ENCODE data around the gene SPRING1. TPM values are rescaled to one million over a fixed set of nuclear protein-coding genes. Genes with fewer than 3 reads are reported as not detected.

The SPRING1 gene
- total RNA-seq, 4 donors from 2014 or later, result 6.2 to 19.2 (median 16.3) TPM

- H3K36me3 ChIP-seq, result no peaks in the 10 kb centered on the region
- H3K9me3 ChIP-seq, result no peaks in the 10 kb centered on the region
- no peaks in the 10 kb centered on the region for H3K4me1 ChIP-seq
- intact Hi-C loops (cut with DNase I), result no loop called here
- H3K4me3 ChIP-seq, result no peak overlapping the region
- TF ChIP-seq CTCF (IDR thresholded peaks at IDR 0.05) (no peak), POLR2AphosphoS5 (IDR thresholded peaks at IDR 0.05) (no peak), POLR2A (IDR thresholded peaks at IDR 0.05; ENCODE audit: low read depth) (no peak), EP300 (IDR thresholded peaks at IDR 0.05) (no peak)
- 93% methylated on average over 2 of the region's 2 CpGs for WGBS
- no peaks in the 10 kb centered on the region for H3K27me3 ChIP-seq
- DNase-seq (ENCODE audit: extremely low spot score), result no peak
- H3K27ac ChIP-seq (replicated peaks in 1 of 4), result no peak overlapping the region
Measured at GRCh38 chr12:116779597-116779996, 41.7 kb upstream of the SPRING1 start.

DNA sequence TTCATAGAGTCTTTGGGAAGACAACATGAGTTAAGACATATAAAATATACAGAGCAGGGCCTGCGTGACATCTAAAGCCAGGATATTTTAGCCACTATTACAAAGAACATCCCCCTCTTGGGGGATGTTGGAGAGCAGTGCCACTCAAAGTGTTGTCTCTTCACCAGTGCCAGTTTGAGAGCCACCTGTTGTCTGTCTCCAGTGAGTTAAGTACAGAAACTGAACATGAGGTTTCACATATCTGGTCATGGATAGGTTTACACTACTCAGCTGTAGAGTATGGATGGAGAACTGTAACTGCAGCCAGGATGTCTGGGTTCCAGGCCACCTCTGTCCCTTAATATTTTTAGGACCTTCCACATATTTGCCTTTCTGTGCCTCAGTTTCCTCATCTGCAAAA, 39.4 kb upstream of the SPRING1 start:
- DNase-seq (ENCODE audit: extremely low spot score), result no peak
- no peak overlapping the region for H3K27ac ChIP-seq (replicated peaks in 1 of 4)
- H3K4me1 ChIP-seq, result no peaks in the 10 kb centered on the region
- H3K36me3 ChIP-seq, result no peaks in the 10 kb centered on the region
- no peak overlapping the region for H3K4me3 ChIP-seq
- intact Hi-C loops (cut with DNase I), result no loop called here
- no peaks in the 10 kb centered on the region for H3K27me3 ChIP-seq
- TF ChIP-seq EP300 (IDR thresholded peaks at IDR 0.05) (no peak), CTCF (IDR thresholded peaks at IDR 0.05) (no peak), POLR2AphosphoS5 (IDR thresholded peaks at IDR 0.05) (no peak), POLR2A (IDR thresholded peaks at IDR 0.05; ENCODE audit: low read depth) (no peak)
- 100% methylated on average over 1 of the region's 1 CpG for WGBS
- no peaks in the 10 kb centered on the region for H3K9me3 ChIP-seq

DNA sequence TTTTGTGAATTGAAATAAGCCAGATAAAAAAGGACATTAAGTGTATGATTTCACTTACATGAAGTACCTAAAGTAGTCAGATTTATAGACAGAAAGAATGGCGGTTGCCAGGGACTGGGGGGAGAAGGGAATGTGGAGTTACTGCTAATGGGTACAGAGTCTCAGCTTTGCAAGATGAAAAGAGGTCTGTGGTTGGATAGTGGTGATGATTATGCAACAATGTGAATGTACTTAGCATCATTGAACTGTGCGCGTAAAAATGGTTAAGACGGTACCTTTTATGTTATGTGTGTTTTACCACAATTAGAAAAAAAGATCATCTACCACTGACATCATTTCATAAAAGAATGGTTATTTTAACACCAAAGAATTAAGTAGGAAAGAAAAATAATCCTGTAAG, 36.2 kb upstream of the SPRING1 start:
- no peaks in the 10 kb centered on the region for H3K36me3 ChIP-seq
- no peak overlapping the region for H3K4me3 ChIP-seq
- DNase-seq (ENCODE audit: extremely low spot score), result no peak
- intact Hi-C loops (cut with DNase I), result no loop called here
- H3K27me3 ChIP-seq, result no peaks in the 10 kb centered on the region
- 79% methylated on average over 4 of the region's 4 CpGs for WGBS
- no peak overlapping the region for H3K27ac ChIP-seq (replicated peaks in 1 of 4)
- no peaks in the 10 kb centered on the region for H3K9me3 ChIP-seq
- TF ChIP-seq POLR2A (IDR thresholded peaks at IDR 0.05; ENCODE audit: low read depth) (no peak), POLR2AphosphoS5 (IDR thresholded peaks at IDR 0.05) (no peak), CTCF (IDR thresholded peaks at IDR 0.05) (no peak), EP300 (IDR thresholded peaks at IDR 0.05) (no peak)
- H3K4me1 ChIP-seq, result no peaks in the 10 kb centered on the region

DNA sequence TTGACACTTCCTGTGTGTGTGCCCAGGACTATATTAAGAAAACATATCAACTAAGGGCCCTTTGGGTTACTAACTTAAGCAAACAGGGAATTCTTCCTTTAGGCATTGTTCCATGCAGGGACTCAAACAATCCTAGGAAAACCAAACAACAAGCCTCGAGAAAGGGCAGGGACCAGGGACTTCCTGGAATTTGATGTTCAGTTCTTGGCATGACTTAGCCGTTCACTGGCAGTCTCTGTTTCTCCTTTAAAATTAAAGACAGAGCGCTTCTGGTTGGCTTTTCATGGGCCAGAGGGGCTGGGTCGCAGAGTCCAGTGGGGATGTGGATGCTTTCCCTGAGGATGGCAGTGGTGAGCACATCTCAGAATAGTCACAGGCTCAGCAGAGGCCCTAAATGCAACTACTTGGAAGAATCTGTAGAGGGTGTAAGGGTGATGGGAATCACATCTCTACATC, 35.4 kb upstream of the SPRING1 start:
- intact Hi-C loops (cut with DNase I), result no loop called here
- H3K27me3 ChIP-seq, result no peaks in the 10 kb centered on the region
- H3K36me3 ChIP-seq, result no peaks in the 10 kb centered on the region
- TF ChIP-seq CTCF (IDR thresholded peaks at IDR 0.05) (no peak), POLR2A (IDR thresholded peaks at IDR 0.05; ENCODE audit: low read depth) (no peak), EP300 (IDR thresholded peaks at IDR 0.05) (no peak), POLR2AphosphoS5 (IDR thresholded peaks at IDR 0.05) (no peak)
- no peak overlapping the region for H3K27ac ChIP-seq (replicated peaks in 1 of 4)
- no peaks in the 10 kb centered on the region for H3K4me1 ChIP-seq
- H3K9me3 ChIP-seq, result no peaks in the 10 kb centered on the region
- H3K4me3 ChIP-seq, result no peak overlapping the region
- WGBS, result 67% methylated on average over 4 of the region's 4 CpGs
- no peak for DNase-seq (ENCODE audit: extremely low spot score)

DNA sequence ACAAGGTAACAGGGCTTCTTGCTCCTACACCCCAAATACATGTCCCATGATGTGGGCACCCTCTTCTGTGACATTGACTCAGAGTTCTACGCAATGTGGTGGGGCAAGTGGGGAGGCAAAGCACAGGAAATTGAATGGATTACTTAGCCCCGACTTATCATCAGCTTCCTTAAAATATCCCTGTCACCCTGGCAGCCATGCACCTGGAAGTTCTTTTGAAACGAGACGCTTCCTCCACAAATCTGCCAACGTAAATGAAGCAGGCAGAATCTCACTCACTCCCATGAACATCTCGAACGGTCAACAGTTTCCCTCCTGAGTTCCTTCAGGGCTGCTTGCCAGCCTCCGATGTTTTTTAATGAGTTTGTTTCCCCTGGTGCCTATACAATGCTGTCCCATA, 33.8 kb upstream of the SPRING1 start:
- Histone ChIP-seq H3K27ac (replicated peaks in 1 of 4) (no peak overlapping the region), H3K4me3 (no peak overlapping the region), H3K4me1 (no peaks in the 10 kb centered on the region), H3K9me3 (no peaks in the 10 kb centered on the region), H3K36me3 (no peaks in the 10 kb centered on the region), H3K27me3 (no peaks in the 10 kb centered on the region)
- WGBS, result 66% methylated on average over 8 of the region's 8 CpGs
- intact Hi-C loops (cut with DNase I), result no loop called here
- no peak for TF ChIP-seq POLR2A (IDR thresholded peaks at IDR 0.05; ENCODE audit: low read depth)
- TF ChIP-seq EP300 (IDR thresholded peaks at IDR 0.05), result no peak
- TF ChIP-seq CTCF (IDR thresholded peaks at IDR 0.05), result no peak
- no peak for TF ChIP-seq POLR2AphosphoS5 (IDR thresholded peaks at IDR 0.05)
- no peak for DNase-seq (ENCODE audit: extremely low spot score)

Measured in esophagus muscularis mucosa (tissue), 4 donors.